Mucosa of descending colon (tissue), 3 donors: ENCODE measurements around the gene CASP10. TPM values are rescaled to one million over a fixed set of nuclear protein-coding genes. Genes with fewer than 3 reads are reported as not detected.

Experiments used
- ATAC-seq: fragments of 200-7000 bp; cut with Tn5 transposase; one replicate; pipeline ENCODE4 v1.9.1; 2020; ENCODE audit warnings: mild to moderate bottlenecking, moderate library complexity
- DNase-seq, 3 donors: peaks; one replicate each; pipeline ENCODE4 v3.0.0-alpha.2; 2020
- H3K36me3 ChIP-seq: fragments of 200-600 bp; one replicate; pipeline ENCODE4 v1.8.0; 2021; ENCODE audit warnings: low read depth, mild to moderate bottlenecking
- H3K4me1 ChIP-seq: fragments of 200-600 bp; one replicate; pipeline ENCODE4 v1.8.0; 2021; ENCODE audit warnings: low read depth, mild to moderate bottlenecking
- H3K4me3 ChIP-seq: fragments of 200-600 bp; one replicate; pipeline ENCODE4 v1.8.0; 2021; ENCODE audit warnings: mild to moderate bottlenecking
- H3K9me3 ChIP-seq: fragments of 200-600 bp; one replicate; pipeline ENCODE4 v1.8.0; 2021; ENCODE audit warnings: mild to moderate bottlenecking
- CTCF ChIP-seq: fragments of 200-600 bp; IDR thresholded peaks from one replicate; pipeline ENCODE4 v1.8.0; 2022; ENCODE audit warnings: antibody characterized with exemption, mild to moderate bottlenecking
- intact Hi-C, 2 donors: fragments of 100-400 bp; cut with DNase I in 1 of 2; cut with micrococcal nuclease in 1 of 2; formaldehyde crosslinking; loops; one replicate each; pipeline versions ENCODE4 v1.11.0 to v1.11.1; 2022; cut with DNase I, micrococcal nuclease
- total RNA-seq, 3 donors: library from RNA; stranded (reverse); fragmentation: NEBNext Ultra II Directional in 2 of 3; extraction: Animal tissue kit (Norgen Biotek cat#: 25700) in 2 of 3; gene quantifications; one replicate each; pipeline versions ENCODE4 v1.2.1 to v1.2.4, GENCODE V29; 2021 to 2023
- donor health status: DM: no; HTN: no; CAD: no; lungs with moderate emphysema.
- donor health status: DM: no; HTN: no; CAD: no.
- donor health status: DM: no; HTN: yes; CAD: no.

The CASP10 gene
- total RNA-seq, 3 donors from 2014 or later = 38.6 to 66.1 (median 58.5) TPM

- DNase-seq (no peak), ATAC-seq (no peak)
- H3K36me3 ChIP-seq = no peaks in the 10 kb centered on the region
- H3K9me3 ChIP-seq = no peaks in the 10 kb centered on the region
- intact Hi-C loops = no loop called here
- no peak overlapping the region for H3K4me3 ChIP-seq
- no peak for TF ChIP-seq CTCF
- peaks cover 4% of the 10 kb centered on the region for H3K4me1 ChIP-seq
Observed at GRCh38 chr2:201196803-201197202, 13.9 kb downstream of the CASP10 start.

- Histone ChIP-seq H3K9me3 (no peaks in the 10 kb centered on the region), H3K36me3 (no peaks in the 10 kb centered on the region), H3K4me3 (no peak overlapping the region), H3K4me1 (peaks cover 4% of the 10 kb centered on the region)
- DNase-seq = no peak
- intact Hi-C loops = no loop called here
- no peak for ATAC-seq
- no peak for TF ChIP-seq CTCF
Observed at GRCh38 chr2:201197781-201198180, 14.8 kb downstream of the CASP10 start.

- H3K9me3 ChIP-seq = no peaks in the 10 kb centered on the region
- ATAC-seq (no peak), DNase-seq (no peak)
- no peak for TF ChIP-seq CTCF
- H3K4me1 ChIP-seq = no peaks in the 10 kb centered on the region
- intact Hi-C loops = no loop called here
- H3K4me3 ChIP-seq = no peak overlapping the region
- H3K36me3 ChIP-seq = no peaks in the 10 kb centered on the region
Observed at GRCh38 chr2:201199847-201200246, 16.9 kb downstream of the CASP10 start.

DNA sequence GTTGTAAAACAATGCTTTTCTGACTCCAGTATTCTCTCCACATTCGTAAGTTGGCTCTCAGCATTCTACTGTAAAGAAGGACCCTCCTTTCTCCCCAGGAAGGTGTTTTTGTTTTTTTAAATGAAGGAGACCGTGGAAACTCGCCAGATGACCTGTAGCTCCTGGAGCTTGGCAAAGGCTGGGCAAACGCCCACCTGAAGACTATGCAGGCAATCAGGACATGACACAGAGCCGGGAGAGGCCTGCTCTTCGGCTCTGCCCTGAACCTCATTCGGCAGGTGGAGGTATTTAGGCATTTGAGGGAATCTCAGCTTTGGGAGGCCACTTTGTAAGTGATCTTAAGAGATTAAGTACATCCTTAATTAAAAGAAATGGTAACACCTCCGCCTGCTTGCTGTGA lies 17.4 kb downstream of the CASP10 start:
- H3K4me3 ChIP-seq = no peak overlapping the region
- no peaks in the 10 kb centered on the region for H3K36me3 ChIP-seq
- H3K9me3 ChIP-seq = no peaks in the 10 kb centered on the region
- intact Hi-C loops = no loop called here
- TF ChIP-seq CTCF = no peak
- DNase-seq = no peak
- ATAC-seq = no peak
- no peaks in the 10 kb centered on the region for H3K4me1 ChIP-seq

DNA sequence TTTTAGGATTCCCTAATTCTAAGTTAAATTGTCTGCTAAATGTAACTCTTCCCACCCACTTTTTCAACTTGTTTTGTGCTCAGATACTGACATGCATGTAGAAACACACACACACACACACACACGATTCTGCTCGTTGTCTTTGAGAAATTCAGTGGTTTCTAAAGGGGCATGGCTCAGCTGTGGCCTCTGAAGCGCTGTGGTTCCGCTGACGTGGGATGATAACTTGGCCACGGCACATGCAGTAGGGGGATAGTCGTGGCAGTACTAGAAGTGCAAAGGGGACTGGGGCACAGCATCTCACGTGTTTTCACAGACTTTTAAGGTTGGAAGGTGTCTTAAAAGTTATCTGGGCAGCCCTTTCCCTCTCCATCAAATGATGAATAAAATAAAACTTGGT lies 18.4 kb downstream of the CASP10 start:
- TF ChIP-seq CTCF = no peak
- no peaks in the 10 kb centered on the region for H3K36me3 ChIP-seq
- intact Hi-C loops = no loop called here

DNA sequence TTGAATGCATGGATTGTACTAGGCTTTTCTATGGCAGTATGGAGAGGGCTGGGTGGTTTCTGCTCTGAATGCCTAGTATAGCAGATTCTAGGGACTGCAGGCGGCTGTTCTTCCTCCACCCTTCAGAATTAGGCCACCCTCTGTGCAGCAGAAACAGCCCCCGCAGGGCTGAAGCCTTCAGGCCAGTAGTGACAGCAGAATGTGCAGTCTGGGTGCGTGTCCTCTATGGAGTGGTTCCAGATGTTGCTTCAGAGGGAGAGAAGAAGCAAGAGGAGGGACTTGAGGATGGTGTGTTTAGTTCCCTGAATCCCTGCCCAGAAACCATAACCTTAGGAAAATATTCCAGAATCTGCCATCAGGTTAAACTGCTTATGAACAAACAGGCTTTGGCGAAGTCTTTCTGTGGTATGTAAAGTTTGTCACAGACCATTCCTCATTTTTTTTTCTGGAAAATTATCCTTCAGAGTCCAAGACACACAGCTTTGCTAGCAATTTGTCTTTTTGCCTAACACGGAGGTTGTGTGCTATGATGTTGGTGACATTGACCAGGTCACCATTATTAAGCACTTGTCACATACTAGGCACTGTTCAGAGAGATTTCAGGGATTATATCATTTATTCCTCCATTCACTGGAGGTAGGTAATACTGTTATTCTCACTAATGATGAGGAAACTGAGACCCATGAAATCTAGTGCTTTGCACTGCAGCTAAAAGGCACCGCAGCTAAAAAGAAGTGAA lies 21.1 kb downstream of the CASP10 start:
- no peak overlapping the region for H3K4me3 ChIP-seq
- no peaks in the 10 kb centered on the region for H3K36me3 ChIP-seq
- DNase-seq = no peak
- H3K4me1 ChIP-seq = no peaks in the 10 kb centered on the region
- no peak for TF ChIP-seq CTCF
- peak; percentile 36 for ATAC-seq
- H3K9me3 ChIP-seq = no peaks in the 10 kb centered on the region
- intact Hi-C loops = no loop called here

More for the DNA sequence above, 18.4 kb downstream of the CASP10 start:
- ATAC-seq (no peak), DNase-seq (no peak)
- Histone ChIP-seq H3K9me3 (no peaks in the 10 kb centered on the region), H3K4me3 (no peak overlapping the region), H3K4me1 (no peaks in the 10 kb centered on the region)
